HCT116 (cell line): ENCODE results near the gene INPP5K. TPM values are rescaled to one million over a fixed set of nuclear protein-coding genes. Genes with fewer than 3 reads are reported as not detected.

Experiments
- ATAC-seq: fragments of 200-7000 bp; cut with Tn5 transposase; 2 replicates; pipeline ENCODE4 v1.9.1; 2020; ENCODE audit warnings: mild to moderate bottlenecking, moderate library complexity
- BruUV-seq: library from RNA; stranded (reverse); fragments of 400-500 nt; replicated peaks from 2 replicates; lab custom pipeline; 2021; lab: Mats Ljungman, UMichigan
- CTCF ChIA-PET: fragments of 300-600 bp; sonication (Branson Sonifier 250); formaldehyde crosslinking; loops from one replicate; lab custom pipeline; 2021; ENCODE audit warnings: antibody characterized with exemption; lab: Charles Lee
- POLR2A ChIA-PET: fragments of 300-600, 350-600 bp; sonication (Branson Sonifier 250); formaldehyde crosslinking; loops from one replicate; lab custom pipeline; 2021; ENCODE audit warnings: antibody characterized with exemption; lab: Charles Lee
- RAD21 ChIA-PET, 2 experiments: fragments of 300-600 bp; sonication (Branson Sonifier 250); formaldehyde crosslinking; loops; one replicate each; lab custom pipeline; 2023; ENCODE audit warnings: low total read pairs in 2 of 2; ENCODE audit not compliant: uncharacterized antibody in 2 of 2, unreplicated experiment in 2 of 2, low non-redundant PET in 1 of 2; lab: Charles Lee
- DNase-seq: peaks from one replicate; pipeline ENCODE4 v3.0.0-alpha.2; 2010; ENCODE audit warnings: low read depth, low spot score
- H2AFZ ChIP-seq: fragments of 200-600 bp; shearing (Covaris generic), sonication (generic); 2 replicates; pipeline ENCODE4 v1.6.1; 2017; ENCODE audit warnings: low read depth, mixed run types, mixed read lengths, antibody characterized with exemption, low read length; ENCODE audit not compliant: poor library complexity, severe bottlenecking
- H3K27ac ChIP-seq: 2 replicates; pipeline ENCODE4 v1.5.1; 2012; ENCODE audit warnings: low read depth, low read length
- H3K27me3 ChIP-seq: fragments of 200-600 bp; sonication (generic); 2 replicates; pipeline ENCODE4 v1.6.1; 2016; ENCODE audit warnings: mixed run types, low read length, mixed read lengths; ENCODE audit not compliant: insufficient read depth
- H3K36me3 ChIP-seq, 2 experiments: fragments of 200-500 bp in 1 of 2; fragments of 200-600 bp in 1 of 2; sonication (Bioruptor generic) in 1 of 2; sonication (generic) in 1 of 2; 2 replicates each; pipeline versions ENCODE4 v1.5.1 to v1.6.1; 2014 to 2016; ENCODE audit warnings: low read length in 2 of 2, inconsistent platforms in 1 of 2, mixed read lengths in 1 of 2, mixed run types in 1 of 2; ENCODE audit not compliant: insufficient read depth in 2 of 2, control insufficient read depth in 1 of 2
- H3K4me1 ChIP-seq, 2 experiments: fragments of 200-600 bp in 1 of 2; sonication (generic) in 1 of 2; 2 replicates each; pipeline versions ENCODE4 v1.5.1 to v1.6.1; 2012 to 2017; ENCODE audit warnings: low read length in 2 of 2, inconsistent platforms in 1 of 2, mild to moderate bottlenecking in 1 of 2, mixed read lengths in 1 of 2, mixed run types in 1 of 2, moderate library complexity in 1 of 2; ENCODE audit not compliant: insufficient read depth in 2 of 2, control insufficient read depth in 1 of 2
- H3K4me2 ChIP-seq: fragments of 200-600 bp; sonication (generic); 2 replicates; pipeline ENCODE4 v1.6.1; 2017; ENCODE audit warnings: mixed run types, low read length, mixed read lengths
- H3K4me3 ChIP-seq, 2 experiments: fragments of 200-600 bp in 1 of 2; sonication (generic) in 1 of 2; replicated peaks in 1 of 2; 2 replicates each; pipeline ENCODE4 v1.5.1; 2011 to 2016; ENCODE audit warnings: low read length in 2 of 2, control low read depth in 1 of 2, low read depth in 1 of 2, mild to moderate bottlenecking in 1 of 2, mixed read lengths in 1 of 2, mixed run types in 1 of 2
- H3K79me2 ChIP-seq: fragments of 200-600 bp; sonication (generic); 2 replicates; pipeline ENCODE4 v1.6.1; 2017; ENCODE audit warnings: mild to moderate bottlenecking, mixed run types, low read length, moderate library complexity, mixed read lengths; ENCODE audit not compliant: insufficient read depth
- H3K9ac ChIP-seq: fragments of 200-600 bp; sonication (generic); 2 replicates; pipeline ENCODE4 v1.6.1; 2016; ENCODE audit warnings: low read length, mixed read lengths
- H3K9me2 ChIP-seq: fragments of 200-600 bp; sonication (generic), shearing (Covaris generic); 2 replicates; pipeline ENCODE4 v1.6.1; 2017; ENCODE audit warnings: mixed run types, mild to moderate bottlenecking, moderate library complexity; ENCODE audit not compliant: insufficient read depth
- H3K9me3 ChIP-seq, 2 experiments: fragments of 200-500 bp in 1 of 2; fragments of 200-600 bp in 1 of 2; sonication (Bioruptor generic) in 1 of 2; sonication (generic) in 1 of 2; 2 replicates each; pipeline ENCODE4 v1.6.1; 2014 to 2017; ENCODE audit warnings: low read length in 2 of 2, mixed read lengths in 2 of 2, inconsistent platforms in 1 of 2, low read depth in 1 of 2, mild to moderate bottlenecking in 1 of 2, mixed run types in 1 of 2, moderate library complexity in 1 of 2; ENCODE audit not compliant: control insufficient read depth in 1 of 2, insufficient read depth in 1 of 2
- H4K20me1 ChIP-seq: fragments of 200-600 bp; sonication (generic), shearing (Covaris generic); 2 replicates; pipeline ENCODE4 v1.6.1; 2017; ENCODE audit warnings: mixed run types, mild to moderate bottlenecking, moderate library complexity; ENCODE audit not compliant: insufficient read depth
- CBX3 ChIP-seq: IDR thresholded peaks from 2 replicates; pipeline ENCODE4 v1.6.1; 2012; ENCODE audit warnings: low read depth
- RAD21 ChIP-seq: IDR thresholded peaks from 2 replicates; pipeline ENCODE4 v1.6.1; 2012; ENCODE audit warnings: low read depth, mild to moderate bottlenecking
- REST ChIP-seq: IDR thresholded peaks from 2 replicates; pipeline ENCODE4 v1.6.1; 2012; ENCODE audit warnings: low read depth
- SIN3A ChIP-seq: IDR thresholded peaks from 2 replicates; pipeline ENCODE4 v1.6.1; 2012; ENCODE audit warnings: low read depth
- SP1 ChIP-seq: IDR thresholded peaks from 2 replicates; pipeline ENCODE4 v1.6.1; 2012; ENCODE audit warnings: low read depth
- TCF7L2 ChIP-seq: IDR thresholded peaks from 2 replicates; pipeline ENCODE4 v1.7.0; 2011; ENCODE audit warnings: borderline replicate concordance, inconsistent platforms; ENCODE audit not compliant: insufficient read depth, insufficient read length; ENCODE audit errors: extremely low read depth
- YY1 ChIP-seq: IDR thresholded peaks from 2 replicates; pipeline ENCODE4 v1.6.1; 2011; ENCODE audit warnings: low read length, low read depth, moderate library complexity, mild to moderate bottlenecking; ENCODE audit not compliant: insufficient replicate concordance; ENCODE audit errors: extremely low read depth
- intact Hi-C: fragments of 100-400 bp; cut with micrococcal nuclease; formaldehyde crosslinking; loops from 2 replicates; pipeline ENCODE4 v1.10.0; 2022
- total RNA-seq: library from RNA; stranded (reverse); gene quantifications from one replicate; pipeline ENCODE4 v1.2.1, GENCODE V29; 2021; ENCODE audit not compliant: unreplicated experiment

INPP5K gene
- total RNA-seq, 1 experiment from 2014 or later = 25.6 TPM

- ChIA-PET CTCF (no interaction called here), RAD21 (no interaction called here), POLR2A (no interaction called here)
- H4K20me1 ChIP-seq = no peaks in the 10 kb centered on the region
- no peaks in the 10 kb centered on the region for H3K9me2 ChIP-seq
- peaks cover 4% of the 10 kb centered on the region; the same call in 1 of the 2 replicates for H3K79me2 ChIP-seq
- ATAC-seq (no peak), DNase-seq (no peak)
- H3K27me3 ChIP-seq = no peaks in the 10 kb centered on the region
- no peaks in the 10 kb centered on the region for H3K9me3 ChIP-seq
- no peak overlapping the region for H2AFZ ChIP-seq
- BruUV-seq = no TSS peak
- H3K4me1 ChIP-seq = no peaks in the 10 kb centered on the region
- intact Hi-C loops = no loop called here
- no peak overlapping the region for H3K4me2 ChIP-seq
- H3K36me3 ChIP-seq = peaks cover 13 to 46% of the 10 kb centered on the region in 2 experiments; a peak in 3 of 4 replicates
- TF ChIP-seq CBX3 = no peak
- no peak for TF ChIP-seq RAD21
- TF ChIP-seq YY1 = no peak
- no peak for TF ChIP-seq TCF7L2
- no peak for TF ChIP-seq REST
- no peak for TF ChIP-seq SIN3A
- TF ChIP-seq SP1 = no peak
- no peak overlapping the region for H3K27ac ChIP-seq
- H3K4me3 ChIP-seq = no peak overlapping the region
- no peak overlapping the region for H3K9ac ChIP-seq
These were observed 46.2 kb downstream of the INPP5K start for GRCh38 chr17:1470071-1470754.
